ENCODE results near the gene STRADA. TPM values are rescaled to one million over a fixed set of nuclear protein-coding genes. Genes with fewer than 3 reads are reported as not detected.

STRADA gene
- total and polyA plus RNA-seq, 8 donors = 28.1 to 87.5 (median 80.6) TPM

DNA sequence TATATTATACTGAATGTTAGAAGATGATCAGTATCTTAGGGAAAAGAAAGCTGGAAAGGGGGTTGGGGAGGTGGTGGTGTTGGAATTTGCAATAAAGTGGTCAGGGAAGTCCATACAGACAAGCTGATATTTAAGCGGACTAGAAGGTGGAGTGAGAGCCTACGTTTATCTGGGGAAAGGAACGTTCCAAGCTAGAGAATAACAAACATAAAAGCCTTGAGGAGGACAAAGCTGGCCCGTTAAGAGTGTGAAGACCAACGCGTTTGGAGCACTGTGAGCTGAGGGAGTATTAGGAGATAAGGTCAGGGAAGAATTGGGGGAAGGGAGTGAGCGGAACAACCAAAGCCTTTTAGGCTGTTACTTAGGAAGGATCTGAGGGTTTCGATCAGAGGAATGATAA is 33.8 kb upstream of the STRADA start:
- ATAC-seq = no peak
- intact Hi-C loops (cut with DNase I) = no loop called here
- H3K27ac ChIP-seq = no peak overlapping the region
- peaks cover 0 to 23% of the 10 kb centered on the region in 2 donors for H3K36me3 ChIP-seq
- H3K27me3 ChIP-seq = no peaks in the 10 kb centered on the region
- H3K4me1 ChIP-seq = peaks cover 12 to 66% of the 10 kb centered on the region in 2 donors
- H3K4me3 ChIP-seq = peak overlapping the region; percentile 67 to 96
- TF ChIP-seq, protein P1, sequence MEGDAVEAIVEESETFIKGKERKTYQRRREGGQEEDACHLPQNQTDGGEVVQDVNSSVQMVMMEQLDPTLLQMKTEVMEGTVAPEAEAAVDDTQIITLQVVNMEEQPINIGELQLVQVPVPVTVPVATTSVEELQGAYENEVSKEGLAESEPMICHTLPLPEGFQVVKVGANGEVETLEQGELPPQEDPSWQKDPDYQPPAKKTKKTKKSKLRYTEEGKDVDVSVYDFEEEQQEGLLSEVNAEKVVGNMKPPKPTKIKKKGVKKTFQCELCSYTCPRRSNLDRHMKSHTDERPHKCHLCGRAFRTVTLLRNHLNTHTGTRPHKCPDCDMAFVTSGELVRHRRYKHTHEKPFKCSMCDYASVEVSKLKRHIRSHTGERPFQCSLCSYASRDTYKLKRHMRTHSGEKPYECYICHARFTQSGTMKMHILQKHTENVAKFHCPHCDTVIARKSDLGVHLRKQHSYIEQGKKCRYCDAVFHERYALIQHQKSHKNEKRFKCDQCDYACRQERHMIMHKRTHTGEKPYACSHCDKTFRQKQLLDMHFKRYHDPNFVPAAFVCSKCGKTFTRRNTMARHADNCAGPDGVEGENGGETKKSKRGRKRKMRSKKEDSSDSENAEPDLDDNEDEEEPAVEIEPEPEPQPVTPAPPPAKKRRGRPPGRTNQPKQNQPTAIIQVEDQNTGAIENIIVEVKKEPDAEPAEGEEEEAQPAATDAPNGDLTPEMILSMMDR (IDR thresholded peaks at IDR 0.05) = no peak
- H3K9me3 ChIP-seq = no peaks in the 10 kb centered on the region
- DNase-seq = no peak

DNA sequence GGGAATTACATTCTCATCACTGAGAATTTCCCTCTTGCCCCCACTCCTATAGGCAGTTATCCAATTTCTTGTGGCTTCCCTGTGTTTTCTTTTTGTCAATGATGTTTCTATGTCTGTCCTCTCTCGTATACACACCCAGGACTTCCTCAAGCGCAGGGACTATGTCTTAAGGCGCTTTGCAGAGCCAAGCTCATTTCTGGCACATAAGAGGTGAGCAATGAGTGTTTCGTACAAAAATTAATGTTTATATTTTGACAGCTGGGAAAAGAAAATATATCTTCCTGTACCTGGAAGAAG is 33.3 kb upstream of the STRADA start:
- intact Hi-C loops (cut with DNase I) = no loop called here
- Histone ChIP-seq H3K4me3 (peak overlapping the region; percentile 67 to 96), H3K4me1 (peaks cover 16 to 66% of the 10 kb centered on the region in 2 donors), H3K27ac (peak overlapping the region; percentile 95 to 97), H3K27me3 (no peaks in the 10 kb centered on the region), H3K36me3 (peaks cover 0 to 23% of the 10 kb centered on the region in 2 donors), H3K9me3 (no peaks in the 10 kb centered on the region)
- no peak for DNase-seq
- ATAC-seq = no peak
- TF ChIP-seq, protein P1 (IDR thresholded peaks at IDR 0.05) = no peak

GRCh38 chr17:63774141-63774968 is 32.8 kb upstream of the STRADA start, which contains the start of gene DDX42:
Gene DDX42 (plus strand): TSS chr17:63774170. CDS start chr17:63787050, 12,880 bp downstream.
- TF ChIP-seq, protein P1 (IDR thresholded peaks at IDR 0.05) = no peak
- Histone ChIP-seq H3K4me1 (peaks cover 19 to 69% of the 10 kb centered on the region in 2 donors), H3K4me3 (peak within 1 kb of the TSS; percentile 67 to 96), H3K27ac (peak within 1 kb of the TSS; percentile 95 to 97), H3K27me3 (no peaks in the 10 kb centered on the region), H3K9me3 (no peaks in the 10 kb centered on the region), H3K36me3 (peaks cover 0 to 22% of the 10 kb centered on the region in 2 donors)
- intact Hi-C loops (cut with DNase I) = no loop called here
- DNase-seq = peak in 3 of 4 donors; percentile 60 to 93 (median 63)
- peak; percentile 10 for ATAC-seq

GRCh38 chr17:63773272-63774140 is 31.9 kb upstream of the STRADA start, which contains the start of gene CCDC47:
Gene CCDC47 (minus strand): TSS chr17:63773597. CDS start chr17:63766175, 7,422 bp downstream.
- Histone ChIP-seq H3K4me1 (peaks cover 19 to 72% of the 10 kb centered on the region in 2 donors), H3K9me3 (no peaks in the 10 kb centered on the region), H3K27me3 (no peaks in the 10 kb centered on the region), H3K27ac (peak within 1 kb of the TSS; percentile 95 to 97), H3K36me3 (peaks cover 0 to 19% of the 10 kb centered on the region in 2 donors), H3K4me3 (peak within 1 kb of the TSS; percentile 67 to 96)
- TF ChIP-seq, protein P1 (IDR thresholded peaks at IDR 0.05) = peak in 1 of 2 donors; percentile 22
- intact Hi-C loops (cut with DNase I) = no loop called here
- ATAC-seq (peak; percentile 94), DNase-seq (peak; percentile 98 to 100 (median 99))

Data from left lung (tissue), 10 donors.